ENCODE measurements around the gene CRB1.

Gene CRB1

DNA sequence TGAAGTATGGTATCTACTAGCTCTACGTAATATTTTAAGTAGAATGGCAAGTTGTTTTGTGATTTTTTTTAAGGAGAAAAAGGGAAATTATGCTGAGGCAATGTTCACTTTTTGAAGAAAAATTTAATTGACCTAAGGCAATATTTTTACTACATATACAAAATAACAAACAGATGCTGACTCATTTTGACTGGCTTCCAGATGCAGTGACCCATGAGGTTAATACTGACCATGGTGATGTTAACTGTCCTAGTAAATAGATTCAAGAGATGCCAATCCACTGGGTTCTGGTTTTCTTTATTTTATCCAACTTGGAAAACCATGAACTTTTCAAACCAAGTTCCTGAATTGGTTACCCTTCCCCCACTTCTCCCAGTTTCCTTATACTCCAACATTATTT, 154.9 kb downstream of the CRB1 start:
- H3K4me2 ChIP-seq (ENCODE audit: low read depth, low read length, poor library complexity, severe bottlenecking): no peak overlapping the region
- no peaks in the 10 kb centered on the region for H3K27me3 ChIP-seq (ENCODE audit: low read length)
- H3K27ac ChIP-seq (ENCODE audit: low read depth, low read length): no peak overlapping the region
- H3K9me2 ChIP-seq (replicated peaks; ENCODE audit: insufficient read depth, low read length): no peaks in the 10 kb centered on the region
- H2AFZ ChIP-seq (ENCODE audit: low read depth, low read length, severe bottlenecking): no peak overlapping the region
- no peak for TF ChIP-seq EZH2phosphoT487 (conservative IDR thresholded peaks at IDR 0.05; ENCODE audit: low read length)
- TF ChIP-seq, protein P1, sequence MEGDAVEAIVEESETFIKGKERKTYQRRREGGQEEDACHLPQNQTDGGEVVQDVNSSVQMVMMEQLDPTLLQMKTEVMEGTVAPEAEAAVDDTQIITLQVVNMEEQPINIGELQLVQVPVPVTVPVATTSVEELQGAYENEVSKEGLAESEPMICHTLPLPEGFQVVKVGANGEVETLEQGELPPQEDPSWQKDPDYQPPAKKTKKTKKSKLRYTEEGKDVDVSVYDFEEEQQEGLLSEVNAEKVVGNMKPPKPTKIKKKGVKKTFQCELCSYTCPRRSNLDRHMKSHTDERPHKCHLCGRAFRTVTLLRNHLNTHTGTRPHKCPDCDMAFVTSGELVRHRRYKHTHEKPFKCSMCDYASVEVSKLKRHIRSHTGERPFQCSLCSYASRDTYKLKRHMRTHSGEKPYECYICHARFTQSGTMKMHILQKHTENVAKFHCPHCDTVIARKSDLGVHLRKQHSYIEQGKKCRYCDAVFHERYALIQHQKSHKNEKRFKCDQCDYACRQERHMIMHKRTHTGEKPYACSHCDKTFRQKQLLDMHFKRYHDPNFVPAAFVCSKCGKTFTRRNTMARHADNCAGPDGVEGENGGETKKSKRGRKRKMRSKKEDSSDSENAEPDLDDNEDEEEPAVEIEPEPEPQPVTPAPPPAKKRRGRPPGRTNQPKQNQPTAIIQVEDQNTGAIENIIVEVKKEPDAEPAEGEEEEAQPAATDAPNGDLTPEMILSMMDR (IDR thresholded peaks at IDR 0.05; ENCODE audit: insufficient read depth, low read length, poor library complexity, severe bottlenecking): no peak
- H3K79me2 ChIP-seq (ENCODE audit: insufficient read depth, low read length): no peaks in the 10 kb centered on the region
- H3F3A ChIP-seq (ENCODE audit: insufficient read depth): no peaks in the 10 kb centered on the region
- H3K4me3 ChIP-seq (ENCODE audit: insufficient read depth, low read length, poor library complexity, severe bottlenecking): no peak overlapping the region
- no peaks in the 10 kb centered on the region for H4K20me1 ChIP-seq (ENCODE audit: low read depth, low read length)
- no peak overlapping the region for H3K9ac ChIP-seq (ENCODE audit: low read length)
- no peaks in the 10 kb centered on the region for H3K9me3 ChIP-seq (ENCODE audit: insufficient read depth, low read length)
- no peaks in the 10 kb centered on the region for H3K36me3 ChIP-seq (ENCODE audit: low read length)

DNA sequence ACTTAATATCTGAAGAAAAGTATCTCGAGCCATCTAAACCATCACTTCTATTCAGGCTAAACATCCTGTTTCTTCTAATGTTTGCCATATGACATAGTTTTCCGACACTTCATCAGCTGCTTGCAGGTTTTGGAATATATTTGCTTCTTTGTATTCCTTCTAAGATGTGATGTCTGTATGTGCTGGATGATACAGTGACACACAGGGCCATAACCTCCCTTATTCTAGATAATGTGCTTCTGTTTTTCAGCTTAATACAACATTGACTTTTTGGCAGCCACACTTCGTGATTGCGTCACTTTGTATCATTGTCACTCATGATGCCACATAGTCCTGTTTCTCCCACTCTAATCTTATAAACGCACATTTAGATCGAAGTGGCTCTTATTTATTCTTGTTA, 156.3 kb downstream of the CRB1 start:
- no peak overlapping the region for H2AFZ ChIP-seq (ENCODE audit: low read depth, low read length, severe bottlenecking)

DNA sequence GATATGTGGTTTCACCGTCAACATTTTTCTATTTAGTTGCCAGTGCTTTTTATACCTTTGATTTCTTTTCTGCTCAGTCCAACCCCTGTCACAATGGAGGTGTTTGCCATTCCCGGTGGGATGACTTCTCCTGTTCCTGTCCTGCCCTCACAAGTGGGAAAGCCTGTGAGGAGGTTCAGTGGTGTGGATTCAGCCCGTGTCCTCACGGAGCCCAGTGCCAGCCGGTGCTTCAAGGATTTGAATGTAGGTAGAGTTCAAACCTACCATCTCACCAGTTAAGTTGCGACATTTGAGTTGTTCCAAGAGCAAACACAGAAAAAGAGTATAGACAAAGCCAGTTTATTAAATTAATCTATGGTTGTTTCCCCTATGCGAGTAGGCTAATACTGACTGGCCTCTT, 161.3 kb downstream of the CRB1 start:
- no peaks in the 10 kb centered on the region for H3F3A ChIP-seq (ENCODE audit: insufficient read depth)
- no peak overlapping the region for H3K27ac ChIP-seq (ENCODE audit: low read depth, low read length)
- no peak overlapping the region for H2AFZ ChIP-seq (ENCODE audit: low read depth, low read length, severe bottlenecking)
- H3K4me2 ChIP-seq (ENCODE audit: low read depth, low read length, poor library complexity, severe bottlenecking): no peak overlapping the region
- H3K27me3 ChIP-seq (ENCODE audit: low read length): no peaks in the 10 kb centered on the region
- H3K9me3 ChIP-seq (ENCODE audit: insufficient read depth, low read length): no peaks in the 10 kb centered on the region
- no peak for TF ChIP-seq EZH2phosphoT487 (conservative IDR thresholded peaks at IDR 0.05; ENCODE audit: low read length)
- TF ChIP-seq, protein P1 (IDR thresholded peaks at IDR 0.05; ENCODE audit: insufficient read depth, low read length, poor library complexity, severe bottlenecking): no peak
- no peaks in the 10 kb centered on the region for H3K36me3 ChIP-seq (ENCODE audit: low read length)
- H4K20me1 ChIP-seq (ENCODE audit: low read depth, low read length): no peaks in the 10 kb centered on the region
- no peak overlapping the region for H3K4me3 ChIP-seq (ENCODE audit: insufficient read depth, low read length, poor library complexity, severe bottlenecking)
- H3K79me2 ChIP-seq (ENCODE audit: insufficient read depth, low read length): no peaks in the 10 kb centered on the region
- H3K9me2 ChIP-seq (replicated peaks; ENCODE audit: insufficient read depth, low read length): no peaks in the 10 kb centered on the region
- H3K9ac ChIP-seq (ENCODE audit: low read length): no peak overlapping the region

More for the DNA sequence above, 156.3 kb downstream of the CRB1 start:
- no peak overlapping the region for H3K4me3 ChIP-seq (ENCODE audit: insufficient read depth, low read length, poor library complexity, severe bottlenecking)
- no peak overlapping the region for H3K9ac ChIP-seq (ENCODE audit: low read length)
- TF ChIP-seq, protein P1 (IDR thresholded peaks at IDR 0.05; ENCODE audit: insufficient read depth, low read length, poor library complexity, severe bottlenecking): no peak
- no peak for TF ChIP-seq EZH2phosphoT487 (conservative IDR thresholded peaks at IDR 0.05; ENCODE audit: low read length)
- H3F3A ChIP-seq (ENCODE audit: insufficient read depth): no peaks in the 10 kb centered on the region
- H3K36me3 ChIP-seq (ENCODE audit: low read length): no peaks in the 10 kb centered on the region
- H4K20me1 ChIP-seq (ENCODE audit: low read depth, low read length): no peaks in the 10 kb centered on the region
- no peaks in the 10 kb centered on the region for H3K9me3 ChIP-seq (ENCODE audit: insufficient read depth, low read length)
- no peak overlapping the region for H3K27ac ChIP-seq (ENCODE audit: low read depth, low read length)
- H3K79me2 ChIP-seq (ENCODE audit: insufficient read depth, low read length): no peaks in the 10 kb centered on the region
- no peak overlapping the region for H3K4me2 ChIP-seq (ENCODE audit: low read depth, low read length, poor library complexity, severe bottlenecking)
- no peaks in the 10 kb centered on the region for H3K9me2 ChIP-seq (replicated peaks; ENCODE audit: insufficient read depth, low read length)
- H3K27me3 ChIP-seq (ENCODE audit: low read length): no peaks in the 10 kb centered on the region

Data from SU-DHL-6 (cell line).